Measurements from ENCODE around the gene SDHD.

SDHD gene

GRCh38 chr11:112114460-112114859, 27.8 kb downstream of the SDHD start:
- no peak overlapping the region for H3K9ac ChIP-seq (ENCODE audit: low read depth, low read length)
- ATAC-seq (ENCODE audit: insufficient read depth, low read depth): no peak
- H3K36me3 ChIP-seq (ENCODE audit: insufficient read depth, low read length): no peaks in the 10 kb centered on the region
- H3K4me3 ChIP-seq (ENCODE audit: low read depth in 1 of 2, low read length in 2 of 2): no peak overlapping the region
- DNase-seq: no peak
- no peaks in the 10 kb centered on the region for H3K4me1 ChIP-seq (ENCODE audit: insufficient read depth, low read length)
- no peak overlapping the region for H2AFZ ChIP-seq (ENCODE audit: low read depth, low read length)
- no peaks in the 10 kb centered on the region for H4K20me1 ChIP-seq (ENCODE audit: insufficient read depth, low read length)
- TF ChIP-seq CTCF (IDR thresholded peaks at IDR 0.05; ENCODE audit: borderline replicate concordance, extremely low read depth, low read length, poor library complexity, severe bottlenecking) (no peak), EZH2 (IDR thresholded peaks at IDR 0.05; ENCODE audit: borderline replicate concordance, low read depth, low read length, severe bottlenecking) (no peak)
- H3K27me3 ChIP-seq (ENCODE audit: insufficient read depth, low read length, poor library complexity): no peaks in the 10 kb centered on the region
- H3K9me3 ChIP-seq (ENCODE audit: insufficient read depth, low read length, severe bottlenecking): no peaks in the 10 kb centered on the region
- H3K79me2 ChIP-seq (ENCODE audit: insufficient read depth, low read length): no peaks in the 10 kb centered on the region
- no peak overlapping the region for H3K4me2 ChIP-seq (ENCODE audit: insufficient read depth, low read length)
- H3K27ac ChIP-seq (ENCODE audit: low read length): no peak overlapping the region

GRCh38 chr11:112115386-112115785, 28.7 kb downstream of the SDHD start:
- Histone ChIP-seq H2AFZ (ENCODE audit: low read depth, low read length) (no peak overlapping the region), H3K4me2 (ENCODE audit: insufficient read depth, low read length) (no peak overlapping the region), H3K27me3 (ENCODE audit: insufficient read depth, low read length, poor library complexity) (no peaks in the 10 kb centered on the region), H3K9me3 (ENCODE audit: insufficient read depth, low read length, severe bottlenecking) (no peaks in the 10 kb centered on the region), H3K4me1 (ENCODE audit: insufficient read depth, low read length) (no peaks in the 10 kb centered on the region), H3K9ac (ENCODE audit: low read depth, low read length) (no peak overlapping the region), H3K79me2 (ENCODE audit: insufficient read depth, low read length) (no peaks in the 10 kb centered on the region), H4K20me1 (ENCODE audit: insufficient read depth, low read length) (no peaks in the 10 kb centered on the region), H3K36me3 (ENCODE audit: insufficient read depth, low read length) (no peaks in the 10 kb centered on the region), H3K27ac (ENCODE audit: low read length) (no peak overlapping the region), H3K4me3 (ENCODE audit: low read depth in 1 of 2, low read length in 2 of 2) (no peak overlapping the region)
- TF ChIP-seq CTCF (IDR thresholded peaks at IDR 0.05; ENCODE audit: borderline replicate concordance, extremely low read depth, low read length, poor library complexity, severe bottlenecking) (no peak), EZH2 (IDR thresholded peaks at IDR 0.05; ENCODE audit: borderline replicate concordance, low read depth, low read length, severe bottlenecking) (no peak)
- DNase-seq: peak; percentile 17
- peak; percentile 68 for ATAC-seq (ENCODE audit: insufficient read depth, low read depth)

GRCh38 chr11:112118176-112118575, 31.5 kb downstream of the SDHD start:
- Histone ChIP-seq H3K4me2 (ENCODE audit: insufficient read depth, low read length) (no peak overlapping the region), H4K20me1 (ENCODE audit: insufficient read depth, low read length) (no peaks in the 10 kb centered on the region), H3K27ac (ENCODE audit: low read length) (no peak overlapping the region), H3K9ac (ENCODE audit: low read depth, low read length) (no peak overlapping the region), H3K27me3 (ENCODE audit: insufficient read depth, low read length, poor library complexity) (no peaks in the 10 kb centered on the region), H3K36me3 (ENCODE audit: insufficient read depth, low read length) (no peaks in the 10 kb centered on the region), H3K4me3 (ENCODE audit: low read depth in 1 of 2, low read length in 2 of 2) (no peak overlapping the region), H3K9me3 (ENCODE audit: insufficient read depth, low read length, severe bottlenecking) (no peaks in the 10 kb centered on the region), H2AFZ (ENCODE audit: low read depth, low read length) (no peak overlapping the region), H3K4me1 (ENCODE audit: insufficient read depth, low read length) (no peaks in the 10 kb centered on the region), H3K79me2 (ENCODE audit: insufficient read depth, low read length) (no peaks in the 10 kb centered on the region)
- no peak for TF ChIP-seq EZH2 (IDR thresholded peaks at IDR 0.05; ENCODE audit: borderline replicate concordance, low read depth, low read length, severe bottlenecking)
- no peak for TF ChIP-seq CTCF (IDR thresholded peaks at IDR 0.05; ENCODE audit: borderline replicate concordance, extremely low read depth, low read length, poor library complexity, severe bottlenecking)
- no peak for DNase-seq
- ATAC-seq (ENCODE audit: insufficient read depth, low read depth): peak; percentile 52; the same call in 1 of the 3 replicates

All from DND-41 (cell line).